Measurements from ENCODE around the gene NRP1. TPM values are rescaled to one million over a fixed set of nuclear protein-coding genes. Genes with fewer than 3 reads are reported as not detected.

The NRP1 gene
- total RNA-seq, 2 donors from 2014 or later: 11.7 to 18.4 TPM

- no peaks in the 10 kb centered on the region for H3K27me3 ChIP-seq
- no peak for TF ChIP-seq CTCF (IDR thresholded peaks at IDR 0.05)
Measured at GRCh38 chr10:33350041-33350440, 15.6 kb upstream of the NRP1 start.

GRCh38 chr10:33349268-33349667 lies 14.8 kb upstream of the NRP1 start:
- intact Hi-C loops (cut with DNase I): no loop called here
- no peak for TF ChIP-seq CTCF (IDR thresholded peaks at IDR 0.05)
- Histone ChIP-seq H3K27ac (no peak overlapping the region), H3K9ac (ENCODE audit: low read depth in 2 of 2, low read length in 2 of 2) (no peak overlapping the region), H3K4me3 (no peak overlapping the region), H3K9me3 (no peaks in the 10 kb centered on the region), H3K36me3 (no peaks in the 10 kb centered on the region), H3K4me1 (no peaks in the 10 kb centered on the region), H3K27me3 (no peaks in the 10 kb centered on the region)
- DNase-seq: no peak

More at GRCh38 chr10:33350041-33350440, 15.6 kb upstream of the NRP1 start:
- Histone ChIP-seq H3K9me3 (no peaks in the 10 kb centered on the region), H3K9ac (ENCODE audit: low read depth in 2 of 2, low read length in 2 of 2) (no peak overlapping the region), H3K4me1 (no peaks in the 10 kb centered on the region), H3K27ac (no peak overlapping the region), H3K36me3 (no peaks in the 10 kb centered on the region), H3K4me3 (no peak overlapping the region)
- no peak for DNase-seq
- intact Hi-C loops (cut with DNase I): no loop called here

GRCh38 chr10:33347211-33347610 lies 12.7 kb upstream of the NRP1 start:
- no peaks in the 10 kb centered on the region for H3K36me3 ChIP-seq
- TF ChIP-seq CTCF (IDR thresholded peaks at IDR 0.05): no peak

GRCh38 chr10:33345236-33345635 lies 10.8 kb upstream of the NRP1 start:
- no peaks in the 10 kb centered on the region for H3K9me3 ChIP-seq

More at GRCh38 chr10:33347211-33347610, 12.7 kb upstream of the NRP1 start:
- no peak overlapping the region for H3K4me3 ChIP-seq
- H3K27ac ChIP-seq: no peak overlapping the region
- no peaks in the 10 kb centered on the region for H3K27me3 ChIP-seq
- no peak for DNase-seq
- intact Hi-C loops (cut with DNase I): no loop called here
- H3K4me1 ChIP-seq: no peaks in the 10 kb centered on the region
- H3K9ac ChIP-seq (ENCODE audit: low read depth in 2 of 2, low read length in 2 of 2): no peak overlapping the region
- no peaks in the 10 kb centered on the region for H3K9me3 ChIP-seq

DNA sequence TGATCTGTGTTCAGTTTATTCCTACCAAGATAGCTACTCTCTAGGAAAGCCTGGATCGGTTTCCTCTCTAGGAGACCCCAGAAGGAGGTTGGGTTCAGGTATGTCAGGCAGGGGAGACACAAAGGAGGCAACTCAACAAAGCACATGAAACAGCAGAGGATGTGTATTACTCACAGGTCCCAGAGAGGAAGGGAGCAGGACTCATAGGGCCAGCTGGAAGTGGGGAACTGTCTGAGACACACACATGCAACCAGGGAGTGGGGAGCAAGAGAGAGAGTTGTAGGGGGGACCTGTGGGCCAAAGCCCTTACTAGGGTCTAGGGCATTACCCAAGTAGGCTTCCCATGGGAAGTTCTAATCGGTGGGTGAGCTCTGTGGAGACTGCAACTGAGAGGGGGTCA lies 10.2 kb upstream of the NRP1 start:
- Histone ChIP-seq H3K36me3 (no peaks in the 10 kb centered on the region), H3K4me1 (no peaks in the 10 kb centered on the region), H3K9me3 (no peaks in the 10 kb centered on the region), H3K9ac (ENCODE audit: low read depth in 2 of 2, low read length in 2 of 2) (no peak overlapping the region), H3K27me3 (no peaks in the 10 kb centered on the region), H3K4me3 (no peak overlapping the region), H3K27ac (no peak overlapping the region)
- TF ChIP-seq CTCF (IDR thresholded peaks at IDR 0.05): no peak
- intact Hi-C loops (cut with DNase I): no loop called here
- no peak for DNase-seq

More at GRCh38 chr10:33345236-33345635, 10.8 kb upstream of the NRP1 start:
- no peaks in the 10 kb centered on the region for H3K4me1 ChIP-seq
- H3K27me3 ChIP-seq: no peaks in the 10 kb centered on the region
- H3K36me3 ChIP-seq: no peaks in the 10 kb centered on the region
- intact Hi-C loops (cut with DNase I): no loop called here
- no peak for DNase-seq
- H3K4me3 ChIP-seq: no peak overlapping the region
- H3K9ac ChIP-seq (ENCODE audit: low read depth in 2 of 2, low read length in 2 of 2): no peak overlapping the region
- TF ChIP-seq CTCF (IDR thresholded peaks at IDR 0.05): no peak
- H3K27ac ChIP-seq: no peak overlapping the region

- H3K36me3 ChIP-seq: no peaks in the 10 kb centered on the region
- TF ChIP-seq CTCF (IDR thresholded peaks at IDR 0.05): no peak
- no peaks in the 10 kb centered on the region for H3K9me3 ChIP-seq
- intact Hi-C loops (cut with DNase I): no loop called here
- no peak overlapping the region for H3K4me3 ChIP-seq
- no peak for DNase-seq
- peaks cover under 1% of the 10 kb centered on the region for H3K27me3 ChIP-seq
- H3K4me1 ChIP-seq: no peaks in the 10 kb centered on the region
- no peak overlapping the region for H3K9ac ChIP-seq (ENCODE audit: low read depth in 2 of 2, low read length in 2 of 2)
- H3K27ac ChIP-seq: no peak overlapping the region
Measured at GRCh38 chr10:33341637-33342036, 7.2 kb upstream of the NRP1 start.

All from colonic mucosa (tissue), 4 donors.